Measurements from ENCODE around the gene PRDM11.

PRDM11 gene

DNA sequence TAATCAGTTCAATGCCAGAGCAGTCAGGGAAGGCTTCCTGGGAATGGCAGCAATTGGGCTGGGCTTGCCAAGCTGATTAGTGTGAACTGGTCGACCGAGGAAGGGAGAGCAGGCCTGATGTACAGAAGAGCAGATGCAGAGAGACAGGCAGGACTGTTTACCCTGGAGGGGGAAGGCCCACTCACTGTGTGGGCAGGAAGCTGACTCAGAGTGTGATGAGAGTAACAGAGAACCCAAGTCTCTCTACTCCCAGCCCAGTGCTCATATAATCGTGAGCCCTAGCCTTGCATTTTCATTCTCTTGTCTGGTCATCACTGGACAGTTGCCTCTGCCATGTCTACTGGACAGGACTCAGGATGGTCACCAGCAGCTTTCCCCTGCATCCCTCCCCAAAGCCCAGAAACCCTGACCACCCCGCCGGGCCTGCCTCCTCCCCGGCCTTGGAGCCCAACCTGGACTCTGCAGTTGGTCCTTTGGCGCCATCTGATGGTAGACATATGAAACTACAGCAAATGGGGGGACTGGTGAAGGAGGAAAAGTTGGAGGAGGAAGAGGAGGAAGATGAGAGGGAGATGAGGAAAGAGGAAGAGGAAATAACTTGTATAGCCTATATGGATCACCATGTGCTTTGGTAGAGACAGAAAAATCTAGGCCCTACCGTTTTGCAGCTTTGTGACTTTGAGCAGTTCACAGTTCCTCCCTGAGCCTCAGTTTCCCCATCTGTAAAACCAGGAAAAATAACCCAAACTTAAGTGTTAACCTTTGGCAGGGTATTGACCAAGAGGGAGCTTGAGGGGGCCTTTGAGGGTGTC is 43.4 kb upstream of the PRDM11 start:
- Histone ChIP-seq H3K27ac (no peak overlapping the region), H3K4me3 (ENCODE audit: low read depth, low read length) (no peak overlapping the region), H3K27me3 (replicated peaks) (no peaks in the 10 kb centered on the region), H3K36me3 (replicated peaks) (no peaks in the 10 kb centered on the region)
- in situ Hi-C loops (cut with HindIII; ENCODE audit: low pct_ligation_motif_present, low sequenced_read_pairs): loop anchor here (25.0 kb wide), 1 partner anchor 234 kb away; no protein-coding TSS in a partner anchor
- TF ChIP-seq, protein P1, sequence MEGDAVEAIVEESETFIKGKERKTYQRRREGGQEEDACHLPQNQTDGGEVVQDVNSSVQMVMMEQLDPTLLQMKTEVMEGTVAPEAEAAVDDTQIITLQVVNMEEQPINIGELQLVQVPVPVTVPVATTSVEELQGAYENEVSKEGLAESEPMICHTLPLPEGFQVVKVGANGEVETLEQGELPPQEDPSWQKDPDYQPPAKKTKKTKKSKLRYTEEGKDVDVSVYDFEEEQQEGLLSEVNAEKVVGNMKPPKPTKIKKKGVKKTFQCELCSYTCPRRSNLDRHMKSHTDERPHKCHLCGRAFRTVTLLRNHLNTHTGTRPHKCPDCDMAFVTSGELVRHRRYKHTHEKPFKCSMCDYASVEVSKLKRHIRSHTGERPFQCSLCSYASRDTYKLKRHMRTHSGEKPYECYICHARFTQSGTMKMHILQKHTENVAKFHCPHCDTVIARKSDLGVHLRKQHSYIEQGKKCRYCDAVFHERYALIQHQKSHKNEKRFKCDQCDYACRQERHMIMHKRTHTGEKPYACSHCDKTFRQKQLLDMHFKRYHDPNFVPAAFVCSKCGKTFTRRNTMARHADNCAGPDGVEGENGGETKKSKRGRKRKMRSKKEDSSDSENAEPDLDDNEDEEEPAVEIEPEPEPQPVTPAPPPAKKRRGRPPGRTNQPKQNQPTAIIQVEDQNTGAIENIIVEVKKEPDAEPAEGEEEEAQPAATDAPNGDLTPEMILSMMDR (IDR thresholded peaks at IDR 0.05; ENCODE audit: low read depth, low read length, missing control alignments): peak; percentile 96
- DNase-seq: peak; percentile 78

DNA sequence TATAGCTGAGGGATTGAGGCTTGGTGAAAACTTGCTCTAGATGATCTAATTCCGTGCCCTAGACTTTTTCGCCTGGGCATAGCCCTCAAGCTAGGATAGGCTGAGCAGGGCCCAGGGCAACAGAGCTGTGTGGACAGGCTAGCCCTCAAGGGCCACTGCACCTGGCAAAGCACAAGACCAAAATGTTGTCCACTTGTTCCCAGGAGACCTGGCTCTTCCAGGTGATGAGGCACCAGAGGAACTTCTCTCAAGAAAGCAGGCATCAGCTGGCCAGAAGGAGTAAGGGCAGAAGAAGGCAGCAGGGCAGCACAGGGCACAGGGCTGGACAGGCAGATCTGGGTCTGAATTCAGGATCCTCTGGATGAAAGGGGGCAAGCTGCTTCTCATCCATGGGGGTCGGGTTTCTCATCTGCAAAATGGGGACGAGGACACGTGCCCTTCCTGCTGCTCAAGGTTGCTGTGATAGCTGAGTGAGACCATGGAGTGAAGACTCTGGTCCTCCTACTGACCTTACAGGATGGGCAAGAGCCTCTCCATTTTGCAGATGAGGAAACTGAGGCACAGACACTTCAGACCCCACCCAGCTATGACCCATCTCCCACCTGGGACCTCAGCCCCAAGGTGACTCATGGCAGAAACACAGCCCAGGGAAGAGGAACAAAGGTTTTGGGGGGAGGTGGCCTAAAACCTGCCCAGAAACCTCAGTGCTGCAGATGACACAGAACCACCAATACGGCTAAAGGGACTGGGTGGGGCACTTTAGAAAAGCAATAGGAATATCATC is 42.2 kb upstream of the PRDM11 start:
- no peak overlapping the region for H3K27ac ChIP-seq
- H3K27me3 ChIP-seq (replicated peaks): no peaks in the 10 kb centered on the region
- H3K36me3 ChIP-seq (replicated peaks): no peaks in the 10 kb centered on the region
- in situ Hi-C loops (cut with HindIII; ENCODE audit: low pct_ligation_motif_present, low sequenced_read_pairs): loop anchor here (25.0 kb wide), 1 partner anchor 233 kb away; no protein-coding TSS in a partner anchor
- DNase-seq: no peak
- H3K4me3 ChIP-seq (ENCODE audit: low read depth, low read length): no peak overlapping the region
- TF ChIP-seq, protein P1 (IDR thresholded peaks at IDR 0.05; ENCODE audit: low read depth, low read length, missing control alignments): no peak

DNA sequence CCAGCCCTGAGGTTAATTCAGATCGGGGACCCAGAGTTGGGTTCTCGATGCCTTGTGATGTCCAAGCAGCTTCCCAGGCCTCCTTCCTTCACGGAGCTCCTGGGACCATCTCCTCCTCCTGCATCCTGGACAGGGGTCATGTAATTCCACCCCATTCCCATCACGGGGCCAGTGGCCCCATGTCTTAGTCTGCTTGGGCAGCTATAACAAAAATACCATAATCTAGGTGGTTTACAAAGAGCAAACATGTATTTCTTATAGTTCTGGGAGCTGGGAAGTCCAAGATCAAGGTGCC is 41.7 kb upstream of the PRDM11 start:
- Histone ChIP-seq H3K36me3 (replicated peaks) (no peaks in the 10 kb centered on the region), H3K4me3 (ENCODE audit: low read depth, low read length) (no peak overlapping the region), H3K27me3 (replicated peaks) (no peaks in the 10 kb centered on the region), H3K27ac (no peak overlapping the region)
- in situ Hi-C loops (cut with HindIII; ENCODE audit: low pct_ligation_motif_present, low sequenced_read_pairs): loop anchor here (25.0 kb wide), 1 partner anchor 233 kb away; no protein-coding TSS in a partner anchor
- no peak for DNase-seq
- TF ChIP-seq, protein P1 (IDR thresholded peaks at IDR 0.05; ENCODE audit: low read depth, low read length, missing control alignments): no peak

DNA sequence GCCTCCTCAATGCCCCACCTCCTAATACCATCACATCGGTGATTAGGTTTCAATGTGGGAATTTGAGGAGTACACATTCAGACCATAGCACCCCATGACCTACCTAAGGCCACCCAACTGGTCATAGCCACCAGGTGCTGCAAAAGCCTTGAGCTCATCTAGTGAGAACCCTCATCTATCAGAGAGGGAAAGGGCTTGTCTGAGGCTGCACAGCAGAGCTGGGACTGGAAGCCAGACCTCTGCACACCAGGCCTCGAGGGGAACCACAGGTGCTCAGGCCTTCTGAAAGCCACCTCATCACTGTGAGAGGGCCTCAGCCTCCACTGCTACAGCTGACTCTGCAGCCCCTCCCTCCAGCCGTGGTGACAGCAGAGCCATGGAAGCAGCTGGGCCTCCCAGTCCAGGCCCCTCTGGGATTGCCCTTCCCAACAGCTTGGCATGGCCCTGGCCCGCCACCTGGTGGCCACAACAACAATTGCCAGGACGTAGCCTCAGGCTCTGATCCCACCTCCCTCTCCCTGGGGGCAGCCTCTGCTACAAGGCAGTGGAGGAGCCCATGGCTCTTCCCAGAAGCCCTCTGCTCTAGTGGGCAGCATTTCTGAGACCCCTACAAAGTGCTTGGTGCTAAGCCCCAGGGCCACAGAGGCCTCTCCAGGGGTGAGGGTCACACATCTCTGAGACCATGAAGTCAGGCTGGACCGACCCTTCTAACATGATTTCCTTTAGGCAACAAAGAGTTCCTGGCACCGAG is 41.0 kb upstream of the PRDM11 start:
- H3K27ac ChIP-seq: no peak overlapping the region
- DNase-seq: peak; percentile 56
- in situ Hi-C loops (cut with HindIII; ENCODE audit: low pct_ligation_motif_present, low sequenced_read_pairs): loop anchor here (25.0 kb wide), 1 partner anchor 232 kb away; no protein-coding TSS in a partner anchor

DNA sequence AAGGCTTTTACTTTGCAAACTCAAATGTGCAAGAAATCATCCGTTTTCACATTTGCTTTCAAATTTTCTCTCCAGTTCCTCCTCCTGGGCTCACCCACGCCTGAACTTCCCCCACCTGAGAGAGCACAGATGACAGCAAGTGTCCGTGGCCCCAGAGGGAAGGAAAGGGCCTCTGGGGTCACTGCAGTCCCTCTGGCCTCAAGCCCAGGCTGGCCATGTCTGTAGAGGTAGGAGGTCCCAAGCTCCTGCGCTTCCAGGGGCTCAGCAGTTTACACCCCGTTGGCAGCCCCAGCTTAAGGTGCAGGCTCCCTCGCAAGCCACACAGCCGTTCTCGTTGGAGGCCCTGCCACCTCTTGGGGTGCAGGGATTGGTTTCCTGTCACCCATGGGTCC is 40.5 kb upstream of the PRDM11 start:
- H3K4me3 ChIP-seq (ENCODE audit: low read depth, low read length): no peak overlapping the region
- DNase-seq: no peak
- H3K27ac ChIP-seq: no peak overlapping the region
- in situ Hi-C loops (cut with HindIII; ENCODE audit: low pct_ligation_motif_present, low sequenced_read_pairs): loop anchor here (25.0 kb wide), 1 partner anchor 231 kb away; no protein-coding TSS in a partner anchor
- no peaks in the 10 kb centered on the region for H3K27me3 ChIP-seq (replicated peaks)
- TF ChIP-seq, protein P1 (IDR thresholded peaks at IDR 0.05; ENCODE audit: low read depth, low read length, missing control alignments): no peak
- H3K36me3 ChIP-seq (replicated peaks): no peaks in the 10 kb centered on the region

More for the DNA sequence above, 41.0 kb upstream of the PRDM11 start:
- no peaks in the 10 kb centered on the region for H3K36me3 ChIP-seq (replicated peaks)
- no peaks in the 10 kb centered on the region for H3K27me3 ChIP-seq (replicated peaks)
- TF ChIP-seq, protein P1 (IDR thresholded peaks at IDR 0.05; ENCODE audit: low read depth, low read length, missing control alignments): peak; percentile 94
- H3K4me3 ChIP-seq (ENCODE audit: low read depth, low read length): no peak overlapping the region
